CD4-positive, alpha-beta T cell (primary cell): ENCODE data around the gene RYR3. TPM values are rescaled to one million over a fixed set of nuclear protein-coding genes. Genes with fewer than 3 reads are reported as not detected.

Source experiments
- ATAC-seq: fragments of 200-7000 bp; cut with Tn5 transposase; one replicate; pipeline ENCODE4 v1.10.0; 2022; ENCODE audit warnings: mild to moderate bottlenecking; ENCODE audit not compliant: poor library complexity
- CTCF ChIA-PET: fragments of 350-600 bp; sonication (Branson Sonifier 250); formaldehyde crosslinking; loops from one replicate; lab custom pipeline; 2021; ENCODE audit warnings: antibody characterized with exemption, inconsistent platforms; lab: Charles Lee
- POLR2A ChIA-PET: fragments of 350-600 bp; sonication (Branson Sonifier 250); formaldehyde crosslinking; loops from one replicate; lab custom pipeline; 2021; ENCODE audit warnings: antibody characterized with exemption, inconsistent platforms; lab: Charles Lee
- DNase-seq, 14 experiments: peaks; one replicate each; pipeline ENCODE4 v3.0.0-alpha.2; 2013 to 2020; ENCODE audit warnings: mixed read lengths in 2 of 14
- H3K27ac ChIP-seq, 2 donors: one replicate each; pipeline versions ENCODE4 v1.5.1 to v1.7.0; 2013; ENCODE audit warnings: low read length in 2 of 2, low read depth in 1 of 2, mild to moderate bottlenecking in 1 of 2
- H3K27me3 ChIP-seq, 2 experiments: 1 replicate in 1 of 2; 2 replicates in 1 of 2; pipeline versions ENCODE4 v1.6.1 to v1.7.0; 2013; ENCODE audit warnings: low read length in 2 of 2, control low read depth in 1 of 2, mild to moderate bottlenecking in 1 of 2, moderate library complexity in 1 of 2; ENCODE audit not compliant: insufficient read depth in 2 of 2, control insufficient read depth in 1 of 2
- H3K36me3 ChIP-seq: one replicate; pipeline ENCODE4 v1.6.1; 2013; ENCODE audit warnings: low read length, control low read depth; ENCODE audit not compliant: insufficient read depth
- H3K4me1 ChIP-seq: one replicate; pipeline ENCODE4 v1.6.1; 2013; ENCODE audit warnings: low read length, control low read depth; ENCODE audit not compliant: insufficient read depth
- H3K4me3 ChIP-seq: one replicate; pipeline ENCODE4 v1.5.1; 2013; ENCODE audit warnings: mild to moderate bottlenecking, low read length, moderate library complexity
- H3K9me3 ChIP-seq, 2 experiments: 1 replicate in 1 of 2; 2 replicates in 1 of 2; pipeline versions ENCODE4 v1.6.1 to v1.7.0; 2013; ENCODE audit warnings: low read length in 2 of 2, mild to moderate bottlenecking in 2 of 2, control low read depth in 1 of 2, moderate library complexity in 1 of 2; ENCODE audit not compliant: control insufficient read depth in 1 of 2, insufficient read depth in 1 of 2
- H3K27ac Mint-ChIP-seq: one replicate; pipeline ENCODE4 v1.8.0; 2020; ENCODE audit warnings: mixed read lengths
- H3K27me3 Mint-ChIP-seq: one replicate; pipeline ENCODE4 v1.8.0; 2021; ENCODE audit warnings: mixed read lengths
- H3K36me3 Mint-ChIP-seq: one replicate; pipeline ENCODE4 v1.8.0; 2021; ENCODE audit warnings: low read depth, mixed read lengths
- H3K4me1 Mint-ChIP-seq: one replicate; pipeline ENCODE4 v1.8.0; 2021; ENCODE audit warnings: low read depth, mixed read lengths
- H3K4me3 Mint-ChIP-seq: one replicate; pipeline ENCODE4 v1.8.0; 2020; ENCODE audit warnings: mild to moderate bottlenecking, mixed read lengths
- H3K9me3 Mint-ChIP-seq: one replicate; pipeline ENCODE4 v1.8.0; 2020; ENCODE audit warnings: mixed read lengths
- CTCF ChIP-seq: fragments of 200-600 bp; IDR thresholded peaks from one replicate; pipeline ENCODE4 v1.8.0; 2022; ENCODE audit warnings: antibody characterized with exemption, mild to moderate bottlenecking
- intact Hi-C, 2 experiments: fragments of 100-400 bp; cut with DNase I in 1 of 2; cut with micrococcal nuclease in 1 of 2; formaldehyde crosslinking; loops; one replicate each; pipeline versions ENCODE4 v1.15.1 to v1.9.0; 2023 to 2025; cut with DNase I, micrococcal nuclease
- total RNA-seq, 174 experiments: library from RNA in 2 of 174; stranded (reverse) in 2 of 174; gene quantifications; one replicate each; pipeline ENCODE4 v1.2.3 and lab custom pipeline; 2021 to 2026

The RYR3 gene
- total RNA-seq, 2 experiments from 2014 or later: not detected

- Histone ChIP-seq H3K4me1 (no peaks in the 10 kb centered on the region), H3K9me3 (no peaks in the 10 kb centered on the region), H3K27ac (no peak overlapping the region), H3K4me3 (no peak overlapping the region), H3K36me3 (no peaks in the 10 kb centered on the region), H3K27me3 (no peaks in the 10 kb centered on the region)
- H3K9me3 Mint-ChIP-seq: no peaks in the 10 kb centered on the region
- no peaks in the 10 kb centered on the region for H3K27me3 Mint-ChIP-seq
- CTCF ChIA-PET: no interaction called here
- TF ChIP-seq CTCF: no peak
- DNase-seq (no peak), ATAC-seq (no peak)
- no peak overlapping the region for H3K27ac Mint-ChIP-seq
- H3K4me1 Mint-ChIP-seq: no peaks in the 10 kb centered on the region
- intact Hi-C loops: loop anchor here (5.0 to 10.0 kb wide), 3 partner anchors 61 to 408 kb away; no protein-coding TSS in a partner anchor
- H3K36me3 Mint-ChIP-seq: no peaks in the 10 kb centered on the region
- POLR2A ChIA-PET: no interaction called here
- H3K4me3 Mint-ChIP-seq: no peak overlapping the region
Observed at GRCh38 chr15:33293713-33294334, 16.9 kb upstream of the RYR3 start.

GRCh38 chr15:33296050-33296449 is 14.7 kb upstream of the RYR3 start:
- no peak overlapping the region for H3K4me3 ChIP-seq
- Mint-ChIP-seq H3K27ac (no peak overlapping the region), H3K36me3 (no peaks in the 10 kb centered on the region), H3K27me3 (peaks cover 7% of the 10 kb centered on the region), H3K4me3 (no peak overlapping the region), H3K9me3 (no peaks in the 10 kb centered on the region), H3K4me1 (no peaks in the 10 kb centered on the region)
- no peaks in the 10 kb centered on the region for H3K9me3 ChIP-seq
- ChIA-PET CTCF (no interaction called here), POLR2A (no interaction called here)
- no peak for TF ChIP-seq CTCF
- no peak overlapping the region for H3K27ac ChIP-seq
- intact Hi-C loops: loop anchor here in 1 of 2 experiments (10.0 kb wide), 1 partner anchor 59 kb away; no protein-coding TSS in a partner anchor
- no peaks in the 10 kb centered on the region for H3K36me3 ChIP-seq
- DNase-seq (no peak), ATAC-seq (no peak)
- no peaks in the 10 kb centered on the region for H3K27me3 ChIP-seq
- H3K4me1 ChIP-seq: no peaks in the 10 kb centered on the region

- Histone ChIP-seq H3K4me3 (no peak overlapping the region), H3K9me3 (no peaks in the 10 kb centered on the region), H3K27me3 (no peaks in the 10 kb centered on the region), H3K27ac (no peak overlapping the region), H3K36me3 (no peaks in the 10 kb centered on the region), H3K4me1 (no peaks in the 10 kb centered on the region)
- Mint-ChIP-seq H3K9me3 (no peaks in the 10 kb centered on the region), H3K4me1 (no peaks in the 10 kb centered on the region), H3K4me3 (no peak overlapping the region), H3K36me3 (no peaks in the 10 kb centered on the region), H3K27ac (no peak overlapping the region), H3K27me3 (peaks cover 8% of the 10 kb centered on the region)
- intact Hi-C loops: loop anchor here in 1 of 2 experiments (10.0 kb wide), 1 partner anchor 58 kb away; no protein-coding TSS in a partner anchor
- no peak for TF ChIP-seq CTCF
- POLR2A ChIA-PET: no interaction called here
- no peak for ATAC-seq
- no peak for DNase-seq
- CTCF ChIA-PET: no interaction called here
Observed at GRCh38 chr15:33296856-33297255, 13.9 kb upstream of the RYR3 start.
